VCaP (cell line): ENCODE measurements around the gene CCNL1.

Source experiments
- H3K27ac ChIP-seq: fragments of 450-650 bp; 2 replicates; pipeline ENCODE4 v1.5.1; 2017
- CTCF ChIP-seq: fragments of 450-650 bp; conservative IDR thresholded peaks from 2 replicates; pipeline ENCODE4 v1.5.1; 2017; ENCODE audit warnings: mild to moderate bottlenecking, moderate library complexity

CCNL1 gene

DNA sequence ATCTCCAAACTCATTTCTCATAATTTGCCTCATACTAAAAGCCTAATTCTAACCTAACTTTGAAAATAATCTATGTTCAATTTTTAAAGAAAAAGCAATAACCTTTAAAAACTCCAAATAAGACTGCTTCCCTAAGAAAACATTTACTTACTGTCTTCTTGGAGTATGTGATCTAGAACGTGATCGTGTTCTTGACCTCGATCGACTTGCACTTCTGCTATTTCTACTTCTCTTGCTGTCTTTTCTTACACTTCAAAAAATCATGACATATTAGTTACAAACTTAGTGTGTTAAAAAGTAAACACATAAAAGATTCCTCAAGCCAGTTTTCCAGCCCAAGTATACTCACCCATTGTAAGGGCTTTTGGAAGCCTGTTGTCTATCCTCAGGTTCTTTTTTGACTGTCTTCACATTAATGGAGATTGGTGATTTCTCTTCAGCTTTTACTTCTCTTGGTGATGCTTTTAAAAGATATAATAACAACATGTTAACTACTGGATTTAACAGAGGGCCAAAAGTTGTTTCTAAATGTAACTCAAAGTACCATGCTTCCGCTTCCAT is 10.7 kb downstream of the CCNL1 start:
- H3K27ac ChIP-seq = no peak overlapping the region
- TF ChIP-seq CTCF = no peak

DNA sequence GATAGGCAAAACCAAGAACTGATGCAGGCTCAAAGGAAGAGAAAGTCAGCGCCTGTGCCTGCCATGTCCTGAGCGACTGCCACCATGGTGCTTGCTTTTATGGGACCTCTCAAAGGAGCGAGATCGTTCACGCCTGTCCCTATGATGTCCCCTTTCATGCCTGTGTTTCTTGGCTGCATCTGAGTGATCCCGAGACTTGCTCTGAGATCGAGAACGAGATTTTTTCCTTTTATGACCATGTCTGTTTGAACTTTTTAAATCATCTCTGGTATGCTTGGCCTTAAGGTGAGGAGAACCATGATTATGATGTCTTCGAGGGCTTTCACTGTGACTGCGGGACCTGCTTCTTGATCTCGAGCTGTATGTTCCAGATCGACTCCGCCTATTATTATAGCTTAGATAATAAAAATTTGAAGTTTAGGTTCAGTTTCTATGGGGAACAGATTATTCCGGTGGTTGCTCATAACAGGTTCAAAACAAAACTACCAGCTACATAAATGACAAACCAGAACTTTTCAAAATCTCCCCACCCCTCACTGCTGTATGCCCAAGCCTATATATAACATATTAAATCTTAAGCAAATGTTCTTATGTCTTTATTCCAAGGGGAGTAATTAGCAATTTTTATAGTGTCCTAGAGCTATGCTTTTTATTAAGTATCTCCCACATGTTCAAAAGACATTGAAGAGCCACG is 11.6 kb downstream of the CCNL1 start:
- H3K27ac ChIP-seq = no peak overlapping the region
- no peak for TF ChIP-seq CTCF

- H3K27ac ChIP-seq = no peak overlapping the region
- no peak for TF ChIP-seq CTCF
Observed at GRCh38 chr3:157147099-157147803, 12.7 kb downstream of the CCNL1 start.

GRCh38 chr3:157145606-157146322 is 14.2 kb downstream of the CCNL1 start:
- H3K27ac ChIP-seq = no peak overlapping the region; the same call in 1 of the 2 replicates
- TF ChIP-seq CTCF = no peak

- no peak overlapping the region for H3K27ac ChIP-seq
- no peak for TF ChIP-seq CTCF
Observed at GRCh38 chr3:157142315-157142714, 17.6 kb downstream of the CCNL1 start.

- TF ChIP-seq CTCF = no peak
- no peak overlapping the region for H3K27ac ChIP-seq
Observed at GRCh38 chr3:157139938-157140534, 19.9 kb downstream of the CCNL1 start.
